H1 (cell line): Measurements from ENCODE around the gene HSF5. TPM values are rescaled to one million over a fixed set of nuclear protein-coding genes. Genes with fewer than 3 reads are reported as not detected.

Source experiments
- EZH2 ChIP-seq: fragments of 200-600 bp; sonication (generic); IDR thresholded peaks from 2 replicates; pipeline ENCODE4 v1.7.1; 2012; ENCODE audit warnings: low read depth, mild to moderate bottlenecking, moderate library complexity, low read length, inconsistent platforms; ENCODE audit not compliant: severe bottlenecking
- SP4 ChIP-seq: IDR thresholded peaks from 2 replicates; pipeline ENCODE4 v1.6.1; 2012; ENCODE audit warnings: low read length, inconsistent platforms
- polyA plus RNA-seq, 7 experiments: library from polyadenylated mRNA; depleted of rRNA in 3 of 7; stranded (reverse) in 5 of 7; unstranded in 2 of 7; fragments of >200 nt in 5 of 7; fragments of 200-250 nt in 2 of 7; gene quantifications; 1 replicate in 5 of 7; 2 replicates in 1 of 7; 4 replicates in 1 of 7; pipeline versions ENCODE4 v1.2.1 to v1.2.3, GENCODE V29; 2011 to 2013; ENCODE audit warnings: missing spikeins in 2 of 7, mixed read lengths in 2 of 7
- total RNA-seq: library from RNA; stranded (reverse); fragmentation: NEBNext Ultra II Directional; extraction: Animal tissue kit (Norgen Biotek cat#: 25700); gene quantifications from 2 replicates; pipeline ENCODE4 v1.2.1, GENCODE V29; 2021
- TF ChIP-seq, protein P1 (sequence below): fragments of 300-600 bp; sonication (generic); IDR thresholded peaks from 2 replicates; pipeline ENCODE4 v1.7.1; 2012; ENCODE audit warnings: low read length, moderate library complexity, mild to moderate bottlenecking, inconsistent platforms; ENCODE audit not compliant: insufficient replicate concordance
- TF ChIP-seq, protein P2 (sequence below): IDR thresholded peaks from 2 replicates; pipeline ENCODE4 v1.6.1; 2012; ENCODE audit warnings: low read length, inconsistent platforms

HSF5 gene
- total and polyA plus RNA-seq, 2 of the 8 experiments (the other 6 are each of a cell fraction or from before 2014, with no cell fraction given), result not detected

DNA sequence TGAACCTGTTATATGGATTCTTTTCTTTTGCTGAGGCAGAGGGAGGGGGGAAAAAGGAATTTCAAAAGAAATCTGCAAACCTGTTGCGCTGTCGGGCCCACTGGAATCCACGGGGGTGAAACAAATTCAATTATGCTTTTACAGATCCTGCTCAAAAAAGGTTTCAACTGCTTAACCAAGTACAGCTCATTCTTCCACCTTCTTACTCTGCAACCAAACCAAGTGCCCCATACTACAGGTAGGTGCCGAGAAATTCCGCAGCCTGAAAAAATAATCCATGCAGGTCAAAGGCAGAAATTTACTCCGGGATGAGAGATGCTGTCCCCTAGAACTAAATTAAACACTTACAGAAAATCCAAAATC lies 71.3 kb downstream of the HSF5 start (continued):
- TF ChIP-seq, protein P1, sequence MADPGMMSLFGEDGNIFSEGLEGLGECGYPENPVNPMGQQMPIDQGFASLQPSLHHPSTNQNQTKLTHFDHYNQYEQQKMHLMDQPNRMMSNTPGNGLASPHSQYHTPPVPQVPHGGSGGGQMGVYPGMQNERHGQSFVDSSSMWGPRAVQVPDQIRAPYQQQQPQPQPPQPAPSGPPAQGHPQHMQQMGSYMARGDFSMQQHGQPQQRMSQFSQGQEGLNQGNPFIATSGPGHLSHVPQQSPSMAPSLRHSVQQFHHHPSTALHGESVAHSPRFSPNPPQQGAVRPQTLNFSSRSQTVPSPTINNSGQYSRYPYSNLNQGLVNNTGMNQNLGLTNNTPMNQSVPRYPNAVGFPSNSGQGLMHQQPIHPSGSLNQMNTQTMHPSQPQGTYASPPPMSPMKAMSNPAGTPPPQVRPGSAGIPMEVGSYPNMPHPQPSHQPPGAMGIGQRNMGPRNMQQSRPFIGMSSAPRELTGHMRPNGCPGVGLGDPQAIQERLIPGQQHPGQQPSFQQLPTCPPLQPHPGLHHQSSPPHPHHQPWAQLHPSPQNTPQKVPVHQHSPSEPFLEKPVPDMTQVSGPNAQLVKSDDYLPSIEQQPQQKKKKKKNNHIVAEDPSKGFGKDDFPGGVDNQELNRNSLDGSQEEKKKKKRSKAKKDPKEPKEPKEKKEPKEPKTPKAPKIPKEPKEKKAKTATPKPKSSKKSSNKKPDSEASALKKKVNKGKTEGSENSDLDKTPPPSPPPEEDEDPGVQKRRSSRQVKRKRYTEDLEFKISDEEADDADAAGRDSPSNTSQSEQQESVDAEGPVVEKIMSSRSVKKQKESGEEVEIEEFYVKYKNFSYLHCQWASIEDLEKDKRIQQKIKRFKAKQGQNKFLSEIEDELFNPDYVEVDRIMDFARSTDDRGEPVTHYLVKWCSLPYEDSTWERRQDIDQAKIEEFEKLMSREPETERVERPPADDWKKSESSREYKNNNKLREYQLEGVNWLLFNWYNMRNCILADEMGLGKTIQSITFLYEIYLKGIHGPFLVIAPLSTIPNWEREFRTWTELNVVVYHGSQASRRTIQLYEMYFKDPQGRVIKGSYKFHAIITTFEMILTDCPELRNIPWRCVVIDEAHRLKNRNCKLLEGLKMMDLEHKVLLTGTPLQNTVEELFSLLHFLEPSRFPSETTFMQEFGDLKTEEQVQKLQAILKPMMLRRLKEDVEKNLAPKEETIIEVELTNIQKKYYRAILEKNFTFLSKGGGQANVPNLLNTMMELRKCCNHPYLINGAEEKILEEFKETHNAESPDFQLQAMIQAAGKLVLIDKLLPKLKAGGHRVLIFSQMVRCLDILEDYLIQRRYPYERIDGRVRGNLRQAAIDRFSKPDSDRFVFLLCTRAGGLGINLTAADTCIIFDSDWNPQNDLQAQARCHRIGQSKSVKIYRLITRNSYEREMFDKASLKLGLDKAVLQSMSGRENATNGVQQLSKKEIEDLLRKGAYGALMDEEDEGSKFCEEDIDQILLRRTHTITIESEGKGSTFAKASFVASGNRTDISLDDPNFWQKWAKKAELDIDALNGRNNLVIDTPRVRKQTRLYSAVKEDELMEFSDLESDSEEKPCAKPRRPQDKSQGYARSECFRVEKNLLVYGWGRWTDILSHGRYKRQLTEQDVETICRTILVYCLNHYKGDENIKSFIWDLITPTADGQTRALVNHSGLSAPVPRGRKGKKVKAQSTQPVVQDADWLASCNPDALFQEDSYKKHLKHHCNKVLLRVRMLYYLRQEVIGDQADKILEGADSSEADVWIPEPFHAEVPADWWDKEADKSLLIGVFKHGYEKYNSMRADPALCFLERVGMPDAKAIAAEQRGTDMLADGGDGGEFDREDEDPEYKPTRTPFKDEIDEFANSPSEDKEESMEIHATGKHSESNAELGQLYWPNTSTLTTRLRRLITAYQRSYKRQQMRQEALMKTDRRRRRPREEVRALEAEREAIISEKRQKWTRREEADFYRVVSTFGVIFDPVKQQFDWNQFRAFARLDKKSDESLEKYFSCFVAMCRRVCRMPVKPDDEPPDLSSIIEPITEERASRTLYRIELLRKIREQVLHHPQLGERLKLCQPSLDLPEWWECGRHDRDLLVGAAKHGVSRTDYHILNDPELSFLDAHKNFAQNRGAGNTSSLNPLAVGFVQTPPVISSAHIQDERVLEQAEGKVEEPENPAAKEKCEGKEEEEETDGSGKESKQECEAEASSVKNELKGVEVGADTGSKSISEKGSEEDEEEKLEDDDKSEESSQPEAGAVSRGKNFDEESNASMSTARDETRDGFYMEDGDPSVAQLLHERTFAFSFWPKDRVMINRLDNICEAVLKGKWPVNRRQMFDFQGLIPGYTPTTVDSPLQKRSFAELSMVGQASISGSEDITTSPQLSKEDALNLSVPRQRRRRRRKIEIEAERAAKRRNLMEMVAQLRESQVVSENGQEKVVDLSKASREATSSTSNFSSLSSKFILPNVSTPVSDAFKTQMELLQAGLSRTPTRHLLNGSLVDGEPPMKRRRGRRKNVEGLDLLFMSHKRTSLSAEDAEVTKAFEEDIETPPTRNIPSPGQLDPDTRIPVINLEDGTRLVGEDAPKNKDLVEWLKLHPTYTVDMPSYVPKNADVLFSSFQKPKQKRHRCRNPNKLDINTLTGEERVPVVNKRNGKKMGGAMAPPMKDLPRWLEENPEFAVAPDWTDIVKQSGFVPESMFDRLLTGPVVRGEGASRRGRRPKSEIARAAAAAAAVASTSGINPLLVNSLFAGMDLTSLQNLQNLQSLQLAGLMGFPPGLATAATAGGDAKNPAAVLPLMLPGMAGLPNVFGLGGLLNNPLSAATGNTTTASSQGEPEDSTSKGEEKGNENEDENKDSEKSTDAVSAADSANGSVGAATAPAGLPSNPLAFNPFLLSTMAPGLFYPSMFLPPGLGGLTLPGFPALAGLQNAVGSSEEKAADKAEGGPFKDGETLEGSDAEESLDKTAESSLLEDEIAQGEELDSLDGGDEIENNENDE, result no peak
- TF ChIP-seq SP4, result no peak
- no peak for TF ChIP-seq EZH2
- TF ChIP-seq, protein P2, sequence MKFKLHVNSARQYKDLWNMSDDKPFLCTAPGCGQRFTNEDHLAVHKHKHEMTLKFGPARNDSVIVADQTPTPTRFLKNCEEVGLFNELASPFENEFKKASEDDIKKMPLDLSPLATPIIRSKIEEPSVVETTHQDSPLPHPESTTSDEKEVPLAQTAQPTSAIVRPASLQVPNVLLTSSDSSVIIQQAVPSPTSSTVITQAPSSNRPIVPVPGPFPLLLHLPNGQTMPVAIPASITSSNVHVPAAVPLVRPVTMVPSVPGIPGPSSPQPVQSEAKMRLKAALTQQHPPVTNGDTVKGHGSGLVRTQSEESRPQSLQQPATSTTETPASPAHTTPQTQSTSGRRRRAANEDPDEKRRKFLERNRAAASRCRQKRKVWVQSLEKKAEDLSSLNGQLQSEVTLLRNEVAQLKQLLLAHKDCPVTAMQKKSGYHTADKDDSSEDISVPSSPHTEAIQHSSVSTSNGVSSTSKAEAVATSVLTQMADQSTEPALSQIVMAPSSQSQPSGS, result no peak
- TF ChIP-seq, all 59 proteins: peak for 0
